Spleen (tissue), 7 donors: Measurements from ENCODE around the gene DLG3.

Experiments used
- CTCF ChIP-seq, 11 experiments: fragments of 200-600 bp in 7 of 11; fragments of 450-650 bp in 4 of 11; sonication (generic) in 4 of 11; IDR thresholded peaks in 8 of 11; conservative IDR thresholded peaks in 3 of 11; 1 replicate in 7 of 11; 2 replicates in 4 of 11; pipeline versions ENCODE4 v1.4.0 to v1.8.0; 2016 to 2021; ENCODE audit warnings: antibody characterized with exemption in 11 of 11, inconsistent platforms in 4 of 11, mild to moderate bottlenecking in 1 of 11
- POLR2A ChIP-seq, 3 donors: fragments of 450-650 bp; IDR thresholded peaks; one replicate each; pipeline ENCODE4 v1.5.1; 2017; ENCODE audit warnings: antibody characterized with exemption in 3 of 3, mild to moderate bottlenecking in 1 of 3
- donor health status: DM: no; HTN: no; CAD: no; lungs with moderate emphysema.
- donor health status: DM: no; HTN: no; CAD: no.
- donor health status: DM: no; HTN: no; CAD: no.

- TF ChIP-seq CTCF (IDR thresholded peaks at IDR 0.05 in 8 of 11, conservative IDR thresholded peaks at IDR 0.05 in 3 of 11): no peak
- no peak for TF ChIP-seq POLR2A (IDR thresholded peaks at IDR 0.05)
Measured at GRCh38 chrX:70445951-70446350, 1.3 kb downstream of the DLG3 start.
